Retinal pigment epithelial cell (primary cell): Measurements from ENCODE around the gene GPR63.
"Not testable (repeated sequence)": the region's sequence is repeated elsewhere in the genome, so short reads cannot be mapped to it uniquely, and the experiment has no call there.

ENCODE experiments used
- DNase-seq: peaks from one replicate; pipeline ENCODE4 v3.0.0-alpha.2; 2010; ENCODE audit warnings: low read depth
- H3K4me3 ChIP-seq: 2 replicates; pipeline ENCODE4 v1.5.1; 2011; ENCODE audit warnings: mild to moderate bottlenecking, low read length, control low read depth, moderate library complexity
- TF ChIP-seq, protein P1 (sequence below): conservative IDR thresholded peaks from 2 replicates; pipeline ENCODE4 v1.5.1; 2011; ENCODE audit warnings: low read depth, low read length, control low read depth, inconsistent platforms

Gene GPR63

DNA sequence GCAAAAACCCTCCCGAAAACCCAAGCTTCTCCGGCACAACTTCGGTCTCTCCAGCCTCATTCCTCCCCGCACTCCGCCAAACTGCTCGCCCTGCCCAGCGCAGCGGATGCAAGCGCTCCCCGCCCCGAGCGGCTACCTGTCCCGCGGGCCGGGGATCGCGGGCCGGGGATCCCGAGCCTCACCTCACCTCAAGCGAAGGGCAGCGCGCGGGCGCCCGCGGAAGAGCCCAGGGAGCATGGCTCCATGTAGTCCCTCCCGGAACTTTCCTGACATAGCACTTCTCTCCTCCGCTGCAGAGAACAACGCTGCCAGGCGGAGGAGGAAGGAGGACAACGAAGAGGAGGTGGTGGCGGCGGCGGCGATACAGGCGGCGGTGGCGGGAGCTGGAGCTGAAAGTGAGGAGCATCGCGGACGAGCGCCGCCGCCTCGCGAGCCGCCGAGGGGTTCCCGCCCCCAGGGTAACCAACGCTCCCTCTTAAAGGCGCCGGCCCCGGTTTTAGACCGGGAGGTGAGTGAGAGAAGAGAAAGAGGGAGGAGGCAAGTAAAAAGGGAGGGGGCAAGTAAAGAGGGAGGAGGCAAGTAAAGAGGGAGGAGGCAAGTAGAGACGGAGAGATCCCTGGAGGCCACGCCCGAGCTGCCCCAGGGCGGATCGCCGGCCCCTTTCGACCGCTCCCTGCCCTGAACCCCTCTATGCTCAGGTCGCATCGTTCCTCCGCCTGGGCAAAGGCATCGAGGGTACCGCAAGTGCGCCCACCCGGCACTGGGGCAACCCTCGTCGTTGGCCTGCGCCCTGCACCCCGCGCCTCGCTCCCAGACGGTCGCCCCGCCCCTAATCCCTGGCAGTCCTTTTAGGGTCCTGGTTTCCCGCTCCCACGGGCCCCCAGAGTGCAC is at the start of gene GPR63:
Gene GPR63 (minus strand): TSS at position 397 of the 891 bp plus-strand sequence. CDS start 37,746 bp downstream, outside the sequence.
- TF ChIP-seq, protein P1, sequence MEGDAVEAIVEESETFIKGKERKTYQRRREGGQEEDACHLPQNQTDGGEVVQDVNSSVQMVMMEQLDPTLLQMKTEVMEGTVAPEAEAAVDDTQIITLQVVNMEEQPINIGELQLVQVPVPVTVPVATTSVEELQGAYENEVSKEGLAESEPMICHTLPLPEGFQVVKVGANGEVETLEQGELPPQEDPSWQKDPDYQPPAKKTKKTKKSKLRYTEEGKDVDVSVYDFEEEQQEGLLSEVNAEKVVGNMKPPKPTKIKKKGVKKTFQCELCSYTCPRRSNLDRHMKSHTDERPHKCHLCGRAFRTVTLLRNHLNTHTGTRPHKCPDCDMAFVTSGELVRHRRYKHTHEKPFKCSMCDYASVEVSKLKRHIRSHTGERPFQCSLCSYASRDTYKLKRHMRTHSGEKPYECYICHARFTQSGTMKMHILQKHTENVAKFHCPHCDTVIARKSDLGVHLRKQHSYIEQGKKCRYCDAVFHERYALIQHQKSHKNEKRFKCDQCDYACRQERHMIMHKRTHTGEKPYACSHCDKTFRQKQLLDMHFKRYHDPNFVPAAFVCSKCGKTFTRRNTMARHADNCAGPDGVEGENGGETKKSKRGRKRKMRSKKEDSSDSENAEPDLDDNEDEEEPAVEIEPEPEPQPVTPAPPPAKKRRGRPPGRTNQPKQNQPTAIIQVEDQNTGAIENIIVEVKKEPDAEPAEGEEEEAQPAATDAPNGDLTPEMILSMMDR, result no peak
- peak; percentile 34 for DNase-seq
- peak within 1 kb of the TSS; percentile 73 for H3K4me3 ChIP-seq

DNA sequence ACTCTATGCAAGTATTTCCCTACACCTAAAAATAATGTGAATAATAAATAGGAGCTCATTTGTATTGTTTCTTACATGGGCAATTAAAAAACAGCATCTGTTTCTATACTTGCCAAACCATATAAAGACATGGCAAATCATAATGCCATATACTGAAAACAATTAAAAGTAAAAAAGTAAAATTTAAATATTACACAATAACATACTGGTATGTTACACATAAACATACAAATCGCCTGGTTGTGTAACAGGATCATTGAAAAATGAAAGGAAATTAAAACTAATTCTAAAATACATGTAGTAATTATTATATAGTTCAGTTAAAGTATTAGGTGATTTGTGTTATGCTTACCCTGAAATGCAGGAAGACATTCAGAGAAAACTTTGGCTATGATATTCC is 49.2 kb upstream of the GPR63 start:
- TF ChIP-seq, protein P1, result no peak

DNA sequence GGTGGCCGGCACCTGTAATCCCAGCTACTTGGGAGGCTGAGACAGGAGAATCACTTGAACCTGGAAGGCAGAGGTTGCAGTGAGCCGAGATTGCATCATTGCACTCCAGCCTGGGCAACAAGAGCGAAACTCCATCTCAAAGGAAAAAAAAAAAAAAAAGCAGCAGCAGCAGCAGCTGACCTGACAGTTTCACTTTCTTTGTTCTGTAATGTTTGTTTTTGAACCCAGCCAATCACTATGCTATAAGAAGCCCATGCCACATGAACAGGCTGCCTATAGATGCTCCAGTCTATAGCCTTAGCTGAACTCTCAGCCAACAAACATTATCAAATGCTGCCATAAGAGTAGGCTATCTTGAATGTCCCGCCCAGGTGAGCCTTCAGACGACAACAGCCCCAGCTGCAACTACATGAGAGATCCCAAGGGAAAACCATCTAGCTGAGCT is 47.9 kb upstream of the GPR63 start:
- not testable (repeated sequence) for DNase-seq, H3K4me3 ChIP-seq

More for the DNA sequence above, 49.2 kb upstream of the GPR63 start:
- H3K4me3 ChIP-seq, result no peak overlapping the region
- no peak for DNase-seq

GRCh38 chr6:96878143-96878542 is 40.9 kb upstream of the GPR63 start:
- DNase-seq, result no peak
- H3K4me3 ChIP-seq, result no peak overlapping the region
- TF ChIP-seq, protein P1, result no peak

DNA sequence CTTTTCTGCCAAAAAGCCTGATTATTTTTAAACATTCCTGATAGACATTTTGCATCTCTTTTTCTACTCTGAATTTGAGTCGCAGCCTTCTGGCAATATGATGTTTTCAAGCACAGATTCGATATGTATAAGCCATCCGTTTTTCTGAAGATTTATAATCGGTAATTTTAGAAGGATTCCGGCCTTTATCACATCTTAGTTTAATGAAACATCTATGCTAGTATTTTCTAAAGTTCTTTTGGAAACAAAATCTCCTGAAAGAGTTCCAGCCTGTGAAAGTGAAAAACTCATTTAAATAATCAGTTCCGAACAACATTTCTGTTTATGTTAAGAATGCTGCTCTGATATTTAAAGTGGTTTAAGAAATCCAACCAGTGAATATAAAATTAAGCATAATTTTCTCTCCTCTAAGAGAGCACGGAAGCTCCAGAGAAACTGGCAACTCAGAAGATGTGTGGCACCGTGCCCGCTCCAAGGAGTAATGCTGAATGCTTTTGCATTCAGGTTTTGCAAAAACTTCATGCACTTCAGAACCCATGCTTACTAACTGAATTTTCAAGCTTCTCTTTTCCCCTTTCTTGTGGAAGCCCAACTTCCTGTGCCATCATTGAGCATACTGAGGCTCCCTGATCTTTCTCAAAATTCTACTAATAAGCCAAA is 39.7 kb upstream of the GPR63 start:
- DNase-seq, result no peak
- TF ChIP-seq, protein P1, result no peak

GRCh38 chr6:96872976-96873375 is 35.7 kb upstream of the GPR63 start:
- no peak for DNase-seq
- TF ChIP-seq, protein P1, result no peak
- no peak overlapping the region for H3K4me3 ChIP-seq

More for the DNA sequence above, 39.7 kb upstream of the GPR63 start:
- no peak overlapping the region for H3K4me3 ChIP-seq

DNA sequence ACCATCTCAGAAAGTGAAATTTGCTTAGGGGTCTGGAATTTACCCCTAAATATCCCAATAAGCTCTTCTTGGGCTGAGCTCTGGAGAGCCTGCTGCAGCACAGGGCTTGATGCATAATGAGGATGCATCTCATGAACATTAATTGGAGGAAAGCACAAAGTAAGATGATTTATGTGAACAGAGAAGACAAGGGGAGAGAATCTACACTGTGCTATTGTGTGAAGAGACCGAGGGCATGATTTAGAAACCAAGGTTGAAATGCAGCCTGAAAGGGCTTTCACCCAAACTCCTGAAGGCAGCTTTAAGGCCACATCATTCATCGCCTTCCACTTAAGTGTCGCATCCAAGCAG is 27.8 kb upstream of the GPR63 start:
- no peak for DNase-seq
- H3K4me3 ChIP-seq, result no peak overlapping the region
- TF ChIP-seq, protein P1, result no peak
